SK-N-SH (cell line): ENCODE results near the gene HAT1. TPM values are rescaled to one million over a fixed set of nuclear protein-coding genes. Genes with fewer than 3 reads are reported as not detected.

Source experiments
- CTCF ChIA-PET: fragments of 300-600, 350-600 bp; formaldehyde crosslinking; extraction: SDS; loops from one replicate; lab custom pipeline; 2021; lab: Yijun Ruan, JAX
- POLR2A ChIA-PET: fragments of 350-600 bp; sonication (Branson Sonifier 250); formaldehyde crosslinking; extraction: SDS; loops from one replicate; lab custom pipeline; 2020; ENCODE audit warnings: antibody characterized with exemption, inconsistent platforms; lab: Yijun Ruan, JAX
- DNase-seq: peaks from one replicate; pipeline ENCODE4 v3.0.0; 2012
- H2AFZ ChIP-seq: fragments of 200-600 bp; sonication (generic); 2 replicates; pipeline ENCODE4 v1.8.1; 2016; ENCODE audit warnings: antibody characterized with exemption, mild to moderate bottlenecking, low read depth
- H3F3A ChIP-seq: fragments of 200-600 bp; sonication (generic); replicated peaks from 2 replicates; pipeline ENCODE3; 2016; ENCODE audit warnings: antibody characterized with exemption, mild to moderate bottlenecking; ENCODE audit not compliant: insufficient read depth
- H3K27ac ChIP-seq, 2 experiments: fragments of 200-500 bp in 1 of 2; fragments of 200-600 bp in 1 of 2; sonication (Bioruptor generic) in 1 of 2; sonication (generic), shearing (Covaris generic) in 1 of 2; 2 replicates each; pipeline versions ENCODE4 v1.5.1 to v1.6.1; 2014 to 2016; ENCODE audit warnings: low read depth in 2 of 2, inconsistent platforms in 1 of 2, low read length in 1 of 2, mild to moderate bottlenecking in 1 of 2, mixed read lengths in 1 of 2
- H3K27me3 ChIP-seq: fragments of 200-600 bp; sonication (generic), shearing (Covaris generic); 2 replicates; pipeline ENCODE4 v1.6.1; 2016; ENCODE audit warnings: mixed run types; ENCODE audit not compliant: insufficient read depth
- H3K36me3 ChIP-seq, 2 experiments: fragments of 200-500 bp in 1 of 2; fragments of 200-600 bp in 1 of 2; sonication (Bioruptor generic) in 1 of 2; sonication (generic) in 1 of 2; replicated peaks in 1 of 2; 2 replicates each; pipeline versions ENCODE3 to v1.5.1; 2014 to 2016; ENCODE audit warnings: low read length in 1 of 2, mild to moderate bottlenecking in 1 of 2; ENCODE audit not compliant: insufficient read depth in 2 of 2, control insufficient read depth in 1 of 2
- H3K4me1 ChIP-seq, 2 experiments: fragments of 200-500 bp in 1 of 2; fragments of 200-600 bp in 1 of 2; sonication (Bioruptor generic) in 1 of 2; sonication (generic), shearing (Covaris generic) in 1 of 2; 2 replicates each; pipeline versions ENCODE4 v1.5.1 to v1.6.1; 2014 to 2016; ENCODE audit warnings: low read depth in 1 of 2, low read length in 1 of 2, mixed run types in 1 of 2; ENCODE audit not compliant: insufficient read depth in 2 of 2, control insufficient read depth in 1 of 2
- H3K4me2 ChIP-seq: fragments of 200-600 bp; sonication (generic), shearing (Covaris generic); 2 replicates; pipeline ENCODE4 v1.6.1; 2017; ENCODE audit warnings: mixed run types
- H3K4me3 ChIP-seq, 2 experiments: fragments of 200-500 bp in 1 of 2; fragments of 200-600 bp in 1 of 2; sonication (Bioruptor generic) in 1 of 2; sonication (generic), shearing (Covaris generic) in 1 of 2; 2 replicates each; pipeline versions ENCODE4 v1.5.1 to v1.8.1; 2014 to 2016; ENCODE audit warnings: low read depth in 2 of 2, inconsistent platforms in 1 of 2, low read length in 1 of 2, mild to moderate bottlenecking in 1 of 2, mixed read lengths in 1 of 2, moderate library complexity in 1 of 2
- H3K79me2 ChIP-seq: fragments of 200-600 bp; sonication (generic); 2 replicates; pipeline ENCODE4 v1.8.1; 2017; ENCODE audit warnings: mild to moderate bottlenecking; ENCODE audit not compliant: insufficient read depth
- H3K9ac ChIP-seq: fragments of 200-600 bp; sonication (generic); 2 replicates; pipeline ENCODE4 v1.6.1; 2017; ENCODE audit warnings: mixed run types
- H3K9me2 ChIP-seq: fragments of 200-600 bp; sonication (generic); 2 replicates; pipeline ENCODE4 v1.6.1; 2017; ENCODE audit warnings: mixed run types
- H3K9me3 ChIP-seq: fragments of 200-600 bp; sonication (generic); 2 replicates; pipeline ENCODE4 v1.6.1; 2017; ENCODE audit warnings: mixed run types, mild to moderate bottlenecking, moderate library complexity
- H4K20me1 ChIP-seq: fragments of 200-600 bp; sonication (generic); 2 replicates; pipeline ENCODE4 v1.6.1; 2017; ENCODE audit warnings: mild to moderate bottlenecking, mixed run types; ENCODE audit not compliant: insufficient read depth
- CHD2 ChIP-seq: fragments of 150-350 bp; IDR thresholded peaks from 2 replicates; pipeline ENCODE4 v1.6.1; 2018; ENCODE audit warnings: low read length; ENCODE audit not compliant: partially characterized antibody
- CTCF ChIP-seq: fragments of 200-600 bp; sonication (generic); IDR thresholded peaks from 2 replicates; pipeline ENCODE4 v1.6.1; 2017; ENCODE audit warnings: antibody characterized with exemption, mild to moderate bottlenecking, moderate library complexity
- EZH2phosphoT487 ChIP-seq: fragments of 200-600 bp; sonication (generic); IDR thresholded peaks from 2 replicates; pipeline ENCODE4 v1.6.1; 2017; ENCODE audit warnings: low read depth, mixed run types, mild to moderate bottlenecking, antibody characterized with exemption, moderate library complexity, borderline replicate concordance
- FOSL2 ChIP-seq: IDR thresholded peaks from 2 replicates; pipeline ENCODE4 v1.4.0; 2012; ENCODE audit warnings: low read depth, mild to moderate bottlenecking, moderate library complexity, borderline replicate concordance
- FOXM1 ChIP-seq: IDR thresholded peaks from 2 replicates; pipeline ENCODE4 v1.4.0; 2012; ENCODE audit warnings: low read depth, mild to moderate bottlenecking
- GABPA ChIP-seq: IDR thresholded peaks from 2 replicates; pipeline ENCODE4 v1.4.0; 2012; ENCODE audit warnings: low read depth, mild to moderate bottlenecking
- MEF2A ChIP-seq: IDR thresholded peaks from 2 replicates; pipeline ENCODE4 v1.4.0; 2012; ENCODE audit warnings: low read depth, borderline replicate concordance
- NRF1 ChIP-seq: IDR thresholded peaks from 2 replicates; pipeline ENCODE4 v1.6.1; 2012; ENCODE audit warnings: low read depth, mild to moderate bottlenecking, low read length
- PBX3 ChIP-seq: IDR thresholded peaks from 2 replicates; pipeline ENCODE4; 2012
- POLR2AphosphoS5 ChIP-seq: IDR thresholded peaks from 2 replicates; pipeline ENCODE4 v1.6.1; 2012; ENCODE audit warnings: low read depth, low read length
- RAD21 ChIP-seq: IDR thresholded peaks from 2 replicates; pipeline ENCODE4 v1.6.1; 2012; ENCODE audit warnings: mild to moderate bottlenecking, low read length
- RFX5 ChIP-seq: IDR thresholded peaks from 2 replicates; pipeline ENCODE4 v1.6.1; 2012; ENCODE audit warnings: mild to moderate bottlenecking, improper control_type of control experiment, low read length
- RXRA ChIP-seq: IDR thresholded peaks from 2 replicates; pipeline ENCODE4 v1.4.0; 2012; ENCODE audit warnings: low read depth, mild to moderate bottlenecking, borderline replicate concordance
- SIN3A ChIP-seq: IDR thresholded peaks from 2 replicates; pipeline ENCODE4 v1.6.1; 2012; ENCODE audit warnings: low read depth, mild to moderate bottlenecking, low read length, moderate library complexity, borderline replicate concordance
- SMC3 ChIP-seq: IDR thresholded peaks from 2 replicates; pipeline ENCODE4 v1.6.1; 2012; ENCODE audit warnings: low read depth, low read length, improper control_type of control experiment
- TAF1 ChIP-seq: IDR thresholded peaks from 2 replicates; pipeline ENCODE4 v1.6.1; 2012; ENCODE audit warnings: low read depth, mild to moderate bottlenecking, low read length, moderate library complexity, borderline replicate concordance
- TCF12 ChIP-seq: IDR thresholded peaks from 2 replicates; pipeline ENCODE4 v1.4.0; 2012
- USF1 ChIP-seq: IDR thresholded peaks from 2 replicates; pipeline ENCODE4 v1.4.0; 2012; ENCODE audit warnings: low read depth, borderline replicate concordance
- YY1 ChIP-seq: IDR thresholded peaks from 2 replicates; pipeline ENCODE4 v1.4.0; 2012; ENCODE audit warnings: low read depth, mild to moderate bottlenecking
- ZBTB33 ChIP-seq: IDR thresholded peaks from 2 replicates; pipeline ENCODE4 v1.4.0; 2012; ENCODE audit warnings: low read depth, borderline replicate concordance
- WGBS: methylation state at CpG from one replicate; pipeline ENCODE4 v1.1.6; 2017; ENCODE audit warnings: low lambda C conversion rate; 5-methylcytosine and 5-hydroxymethylcytosine counted together
- polyA plus RNA-seq, 3 experiments: library from polyadenylated mRNA; depleted of rRNA; stranded (reverse); fragments of >200 nt; gene quantifications; 2 replicates each; pipeline ENCODE4 v1.2.3, GENCODE V29; 2012

HAT1 gene
- polyA plus RNA-seq, 1 of the 3 experiments (the other 2 are of a cell fraction) = 18.6 TPM

GRCh38 chr2:171986778-171987177 lies 64.5 kb downstream of the HAT1 start (continued):
- TF ChIP-seq ZBTB33 (no peak), PBX3 (no peak), RAD21 (no peak), MEF2A (no peak), TAF1 (no peak), FOSL2 (no peak)
- TF ChIP-seq, all 33 proteins: peak for 0

- H3K79me2 ChIP-seq = no peaks in the 10 kb centered on the region
- no peak overlapping the region for H3K4me2 ChIP-seq
- 57% methylated on average over 4 of the region's 4 CpGs for WGBS
- peaks cover 0 to 5% of the 10 kb centered on the region in 2 experiments for H3K36me3 ChIP-seq
- CTCF ChIA-PET = interaction anchor here (1.5 kb wide), 1 partner anchor 9 kb away, joined by 5 read pairs; no protein-coding TSS in a partner anchor
- H4K20me1 ChIP-seq = no peaks in the 10 kb centered on the region
- no peaks in the 10 kb centered on the region for H3F3A ChIP-seq
- POLR2A ChIA-PET = no interaction called here
- DNase-seq = no peak
- no peaks in the 10 kb centered on the region for H3K4me1 ChIP-seq
- H3K4me3 ChIP-seq = no peak overlapping the region
- no peaks in the 10 kb centered on the region for H3K9me2 ChIP-seq
- no peak overlapping the region for H3K9ac ChIP-seq
- no peak overlapping the region for H3K27ac ChIP-seq
- H3K9me3 ChIP-seq = no peaks in the 10 kb centered on the region
- H3K27me3 ChIP-seq = no peaks in the 10 kb centered on the region
- no peak overlapping the region for H2AFZ ChIP-seq
- TF ChIP-seq ZBTB33 (no peak), FOXM1 (no peak), EZH2phosphoT487 (no peak), RFX5 (no peak), SIN3A (no peak), SMC3 (no peak), CTCF (no peak), GABPA (no peak), YY1 (no peak), POLR2AphosphoS5 (no peak), CHD2 (no peak), PBX3 (no peak), RAD21 (no peak), TCF12 (no peak), USF1 (no peak), RXRA (no peak), NRF1 (no peak)
These were observed 68.8 kb downstream of the HAT1 start for GRCh38 chr2:171991027-171991426.
